Tibial artery (tissue), 4 donors: ENCODE measurements around the gene PTPRA.

Source experiments
- DNase-seq, 2 donors: peaks; one replicate each; pipeline ENCODE4 v3.0.0-alpha.2; 2019
- H3K27ac ChIP-seq, 2 donors: fragments of 200-600 bp; sonication (generic) in 1 of 2; 1 replicate in 1 of 2; 2 replicates in 1 of 2; pipeline ENCODE4 v1.5.1; 2018 to 2019; ENCODE audit warnings: mild to moderate bottlenecking in 1 of 2
- H3K27me3 ChIP-seq, 2 donors: fragments of 200-600 bp; sonication (generic) in 1 of 2; one replicate each; pipeline versions ENCODE4 v1.5.1 to v1.6.0; 2016 to 2019
- H3K36me3 ChIP-seq, 3 donors: fragments of 200-600 bp; sonication (generic) in 2 of 3; one replicate each; pipeline ENCODE4 v1.5.1; 2016 to 2019; ENCODE audit warnings: mild to moderate bottlenecking in 2 of 3
- H3K4me1 ChIP-seq, 4 donors: fragments of 200-600 bp; sonication (generic) in 2 of 4; 1 replicate in 3 of 4; 2 replicates in 1 of 4; pipeline ENCODE4 v1.5.1; 2016 to 2019
- H3K4me3 ChIP-seq, 2 donors: fragments of 200-600 bp; sonication (generic) in 1 of 2; 1 replicate in 1 of 2; 2 replicates in 1 of 2; pipeline ENCODE4 v1.5.1; 2018 to 2019; ENCODE audit warnings: mild to moderate bottlenecking in 2 of 2
- H3K9me3 ChIP-seq, 3 donors: fragments of 200-600 bp; sonication (generic) in 1 of 3; one replicate each; pipeline ENCODE4 v1.5.1; 2016 to 2019
- intact Hi-C: fragments of 100-400 bp; cut with DNase I; formaldehyde crosslinking; loops from one replicate; pipeline ENCODE4 v1.15.0; 2023; ENCODE audit warnings: low total_unique reads
- TF ChIP-seq, protein P1 (sequence below), 2 experiments: fragments of 200-600 bp in 1 of 2; fragments of 450-650 bp in 1 of 2; IDR thresholded peaks; one replicate each; pipeline ENCODE4 v1.5.1; 2017 to 2019; ENCODE audit warnings: antibody characterized with exemption in 2 of 2, mild to moderate bottlenecking in 1 of 2, moderate library complexity in 1 of 2

PTPRA gene

DNA sequence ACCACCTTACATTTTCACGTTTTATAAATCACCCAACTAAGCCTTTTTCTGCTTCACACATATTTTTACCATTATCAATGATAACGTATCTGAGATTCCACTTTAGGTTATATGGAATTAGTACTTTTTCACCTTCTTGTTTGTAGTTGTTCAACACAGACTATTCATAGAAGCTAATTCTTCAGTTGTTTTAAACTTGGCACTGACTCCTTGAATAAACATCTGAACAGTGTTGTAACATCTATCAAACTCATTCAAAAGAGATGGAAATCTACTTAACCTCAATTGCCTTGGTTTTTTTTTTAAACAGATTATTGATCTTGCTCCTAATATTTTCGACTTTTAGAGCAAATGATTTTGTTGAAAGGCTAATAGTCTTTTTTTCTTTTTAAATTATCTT lies 34.2 kb downstream of the PTPRA start:
- TF ChIP-seq, protein P1, sequence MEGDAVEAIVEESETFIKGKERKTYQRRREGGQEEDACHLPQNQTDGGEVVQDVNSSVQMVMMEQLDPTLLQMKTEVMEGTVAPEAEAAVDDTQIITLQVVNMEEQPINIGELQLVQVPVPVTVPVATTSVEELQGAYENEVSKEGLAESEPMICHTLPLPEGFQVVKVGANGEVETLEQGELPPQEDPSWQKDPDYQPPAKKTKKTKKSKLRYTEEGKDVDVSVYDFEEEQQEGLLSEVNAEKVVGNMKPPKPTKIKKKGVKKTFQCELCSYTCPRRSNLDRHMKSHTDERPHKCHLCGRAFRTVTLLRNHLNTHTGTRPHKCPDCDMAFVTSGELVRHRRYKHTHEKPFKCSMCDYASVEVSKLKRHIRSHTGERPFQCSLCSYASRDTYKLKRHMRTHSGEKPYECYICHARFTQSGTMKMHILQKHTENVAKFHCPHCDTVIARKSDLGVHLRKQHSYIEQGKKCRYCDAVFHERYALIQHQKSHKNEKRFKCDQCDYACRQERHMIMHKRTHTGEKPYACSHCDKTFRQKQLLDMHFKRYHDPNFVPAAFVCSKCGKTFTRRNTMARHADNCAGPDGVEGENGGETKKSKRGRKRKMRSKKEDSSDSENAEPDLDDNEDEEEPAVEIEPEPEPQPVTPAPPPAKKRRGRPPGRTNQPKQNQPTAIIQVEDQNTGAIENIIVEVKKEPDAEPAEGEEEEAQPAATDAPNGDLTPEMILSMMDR (IDR thresholded peaks at IDR 0.05), result no peak
- no peaks in the 10 kb centered on the region for H3K27me3 ChIP-seq
- H3K36me3 ChIP-seq, result no peaks in the 10 kb centered on the region
- DNase-seq, result no peak
- H3K27ac ChIP-seq, result no peak overlapping the region
- peaks cover 0 to 6% (median 0%) of the 10 kb centered on the region in 4 donors for H3K4me1 ChIP-seq
- H3K9me3 ChIP-seq, result no peaks in the 10 kb centered on the region
- intact Hi-C loops, result no loop called here
- H3K4me3 ChIP-seq, result no peak overlapping the region

GRCh38 chr20:2909953-2910352 lies 36.7 kb downstream of the PTPRA start:
- no peak overlapping the region for H3K27ac ChIP-seq
- TF ChIP-seq, protein P1 (IDR thresholded peaks at IDR 0.05), result no peak

GRCh38 chr20:2911200-2911599 lies 37.9 kb downstream of the PTPRA start:
- no peaks in the 10 kb centered on the region for H3K27me3 ChIP-seq
- intact Hi-C loops, result no loop called here
- no peaks in the 10 kb centered on the region for H3K36me3 ChIP-seq
- no peak for DNase-seq
- H3K27ac ChIP-seq, result no peak overlapping the region
- H3K4me3 ChIP-seq, result no peak overlapping the region
- H3K9me3 ChIP-seq, result no peaks in the 10 kb centered on the region
- peaks cover 0 to 5% (median 0%) of the 10 kb centered on the region in 4 donors for H3K4me1 ChIP-seq
- TF ChIP-seq, protein P1 (IDR thresholded peaks at IDR 0.05), result no peak

More at GRCh38 chr20:2909953-2910352, 36.7 kb downstream of the PTPRA start:
- Histone ChIP-seq H3K4me1 (peaks cover 0 to 5% (median 0%) of the 10 kb centered on the region in 4 donors), H3K36me3 (no peaks in the 10 kb centered on the region), H3K9me3 (no peaks in the 10 kb centered on the region), H3K27me3 (no peaks in the 10 kb centered on the region), H3K4me3 (no peak overlapping the region)
- DNase-seq, result no peak
- intact Hi-C loops, result no loop called here

DNA sequence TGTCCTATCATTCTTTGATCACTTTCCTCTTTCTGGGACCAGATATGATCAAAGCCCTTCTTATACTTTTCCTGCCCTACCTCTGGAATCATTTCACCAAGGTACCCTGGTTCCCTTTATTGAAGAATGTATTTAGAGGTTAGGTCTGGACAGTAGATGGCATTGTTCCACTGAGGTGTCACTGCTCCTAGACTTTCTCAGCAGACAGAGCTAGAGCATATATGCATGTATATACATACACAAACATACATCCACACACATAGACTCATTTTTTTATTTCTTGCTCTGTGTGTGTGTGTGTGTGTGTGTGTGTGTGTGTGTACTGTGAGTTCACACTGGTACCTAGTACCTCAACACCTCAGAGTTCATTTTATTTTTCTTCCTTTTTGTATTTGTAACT lies 40.9 kb downstream of the PTPRA start:
- TF ChIP-seq, protein P1 (IDR thresholded peaks at IDR 0.05), result no peak
- DNase-seq, result no peak
- no peak overlapping the region for H3K27ac ChIP-seq
- no peak overlapping the region for H3K4me3 ChIP-seq
- H3K36me3 ChIP-seq, result no peaks in the 10 kb centered on the region
- no peaks in the 10 kb centered on the region for H3K4me1 ChIP-seq
- H3K9me3 ChIP-seq, result no peaks in the 10 kb centered on the region
- intact Hi-C loops, result no loop called here
- no peaks in the 10 kb centered on the region for H3K27me3 ChIP-seq

DNA sequence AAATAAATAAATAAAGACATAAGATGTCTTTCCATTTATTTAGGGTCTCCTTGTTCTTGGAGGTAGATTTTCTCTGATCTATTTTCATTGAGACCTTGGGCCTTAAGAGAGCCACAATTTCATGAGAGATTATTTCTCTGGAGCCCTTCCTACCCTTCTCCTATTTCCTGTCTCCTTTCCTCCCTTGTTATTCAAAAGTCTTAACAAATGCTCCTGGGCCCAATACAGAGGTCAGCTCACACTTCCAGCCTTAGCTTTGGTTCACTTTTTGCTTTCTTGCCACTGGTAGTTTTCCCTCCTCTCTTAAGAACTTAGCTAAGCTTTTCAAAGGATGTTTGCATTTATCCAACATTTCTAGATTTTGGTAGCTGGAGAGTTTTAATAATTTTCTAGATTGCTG lies 44.0 kb downstream of the PTPRA start:
- H3K9me3 ChIP-seq, result no peaks in the 10 kb centered on the region
- no peaks in the 10 kb centered on the region for H3K27me3 ChIP-seq
- DNase-seq, result no peak
- H3K27ac ChIP-seq, result no peak overlapping the region
- H3K4me1 ChIP-seq, result no peaks in the 10 kb centered on the region
- no peaks in the 10 kb centered on the region for H3K36me3 ChIP-seq
- TF ChIP-seq, protein P1 (IDR thresholded peaks at IDR 0.05), result no peak
- intact Hi-C loops, result no loop called here
- no peak overlapping the region for H3K4me3 ChIP-seq
